GM21576 (cell line): ENCODE measurements around the gene ANKK1.

Experiments
- ATAC-seq: cut with Tn5 transposase; IDR thresholded peaks from one replicate; pipeline ENCODE4 v1.9.1; 2021; ENCODE audit warnings: mild to moderate bottlenecking, moderate library complexity; ENCODE audit not compliant: unreplicated experiment

ANKK1 gene

GRCh38 chr11:113376156-113376555 is 11.4 kb upstream of the ANKK1 start:
- no peak for ATAC-seq

- ATAC-seq = no peak
Measured at GRCh38 chr11:113377681-113378412, 9.7 kb upstream of the ANKK1 start.

DNA sequence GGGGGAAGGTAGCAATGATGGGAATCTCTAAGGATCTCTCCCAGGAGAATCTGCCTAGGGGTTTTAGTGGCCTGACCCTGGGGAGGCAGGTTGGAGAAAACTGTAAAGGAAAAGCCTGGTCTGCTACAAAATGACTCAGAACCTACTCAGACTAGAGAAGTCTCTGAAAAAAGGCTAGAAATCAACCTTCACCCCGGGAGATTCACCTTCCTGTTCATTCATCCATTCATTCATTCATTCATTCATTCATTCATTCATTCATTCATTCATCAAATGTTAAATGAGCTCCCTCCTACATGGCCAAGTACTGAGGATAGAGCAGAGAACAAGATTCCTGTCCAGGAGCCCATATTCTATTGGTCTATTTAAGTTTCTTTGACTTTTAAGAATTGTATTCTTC is 8.9 kb upstream of the ANKK1 start:
- ATAC-seq = no peak

DNA sequence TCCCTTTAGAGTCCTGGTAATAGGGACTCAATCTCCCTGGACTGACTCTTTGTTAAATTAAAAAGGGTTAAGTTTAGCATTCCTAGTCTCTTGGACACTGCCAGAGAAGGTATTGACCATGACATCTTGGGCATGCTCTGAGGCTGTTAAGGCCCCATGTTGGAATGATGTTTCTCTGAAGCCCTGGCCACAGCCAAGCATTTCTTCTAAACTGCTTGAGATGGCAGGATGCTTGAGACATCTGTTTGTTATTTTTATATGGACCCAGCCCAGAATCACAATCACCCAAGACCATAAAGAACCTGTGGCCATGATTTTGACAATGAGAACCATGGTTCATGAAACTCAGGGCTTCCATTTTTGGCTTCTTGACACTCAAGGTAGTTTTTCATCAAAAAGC is 5.5 kb upstream of the ANKK1 start:
- no peak for ATAC-seq

DNA sequence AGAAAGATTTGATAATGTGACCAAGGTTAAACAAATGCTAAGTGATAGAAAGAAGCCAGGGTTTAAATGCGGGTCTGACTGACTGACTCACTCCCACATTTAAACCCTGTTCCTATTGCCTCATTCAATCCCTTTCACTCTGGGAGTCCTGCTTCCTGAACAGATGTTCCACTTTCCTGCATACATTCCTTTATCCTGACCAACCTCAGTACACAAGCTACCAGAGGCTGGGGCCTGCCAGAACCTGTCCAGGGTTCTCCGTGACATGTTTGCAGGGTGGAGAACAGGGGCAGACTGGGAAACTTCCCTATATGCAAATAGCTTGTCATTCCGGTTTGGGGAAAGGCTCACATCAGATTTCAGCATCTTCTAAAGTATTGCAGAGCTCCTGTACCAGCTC is 3.0 kb upstream of the ANKK1 start:
- no peak for ATAC-seq

GRCh38 chr11:113385749-113386148 is 1.8 kb upstream of the ANKK1 start:
- ATAC-seq = no peak

- ATAC-seq = no peak
Measured at GRCh38 chr11:113386866-113387265, 713 bp upstream of the ANKK1 start.

GRCh38 chr11:113389272-113389671 is 1.7 kb downstream of the ANKK1 start:
- no peak for ATAC-seq

- no peak for ATAC-seq
Measured at GRCh38 chr11:113392236-113392921, 4.8 kb downstream of the ANKK1 start.

GRCh38 chr11:113393501-113393985 is 6.0 kb downstream of the ANKK1 start:
- ATAC-seq = no peak

GRCh38 chr11:113394919-113395318 is 7.3 kb downstream of the ANKK1 start:
- ATAC-seq = no peak

- ATAC-seq = no peak
Measured at GRCh38 chr11:113395782-113396336, 8.3 kb downstream of the ANKK1 start.

DNA sequence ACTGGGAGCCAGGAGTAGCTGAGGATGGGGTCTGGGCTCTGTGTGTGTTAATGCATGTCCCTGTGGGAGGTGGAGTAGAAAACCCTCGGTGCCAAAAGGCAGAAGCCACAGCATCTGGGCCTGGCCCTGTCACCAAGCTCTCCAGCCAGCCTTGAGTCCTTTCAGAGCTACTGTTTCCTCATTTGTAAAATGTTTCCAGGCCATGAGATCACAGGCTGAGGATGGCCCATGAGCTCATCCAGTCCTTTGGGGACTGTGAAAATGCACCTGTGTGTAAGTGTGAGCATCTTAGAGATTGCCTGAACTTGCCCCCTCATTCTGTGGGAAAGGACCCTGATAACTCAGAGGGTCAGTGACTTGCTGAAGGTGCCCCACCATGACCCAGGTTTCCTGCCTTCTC is 9.1 kb downstream of the ANKK1 start:
- ATAC-seq = no peak

GRCh38 chr11:113397212-113397611 is 9.6 kb downstream of the ANKK1 start:
- ATAC-seq = no peak

DNA sequence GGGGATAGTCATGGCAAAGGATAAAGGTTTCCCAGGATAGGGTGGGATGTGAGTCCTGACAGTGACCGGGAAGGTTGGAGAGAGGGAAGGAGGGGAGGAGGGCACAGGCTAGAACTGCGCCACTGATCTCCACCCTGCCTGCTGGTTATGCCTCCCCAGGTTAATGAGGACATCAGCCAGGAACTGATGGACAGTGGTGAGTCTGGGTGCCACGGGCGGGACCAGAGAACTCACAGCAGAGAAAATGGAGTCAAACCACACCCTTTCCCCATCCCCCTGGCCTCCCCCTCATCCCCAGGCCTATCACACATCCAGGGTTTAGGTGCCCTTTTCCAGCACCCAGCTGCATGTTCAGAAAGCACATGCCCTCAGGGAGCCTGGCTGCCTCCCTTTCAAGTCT is 10.2 kb downstream of the ANKK1 start:
- ATAC-seq = no peak

DNA sequence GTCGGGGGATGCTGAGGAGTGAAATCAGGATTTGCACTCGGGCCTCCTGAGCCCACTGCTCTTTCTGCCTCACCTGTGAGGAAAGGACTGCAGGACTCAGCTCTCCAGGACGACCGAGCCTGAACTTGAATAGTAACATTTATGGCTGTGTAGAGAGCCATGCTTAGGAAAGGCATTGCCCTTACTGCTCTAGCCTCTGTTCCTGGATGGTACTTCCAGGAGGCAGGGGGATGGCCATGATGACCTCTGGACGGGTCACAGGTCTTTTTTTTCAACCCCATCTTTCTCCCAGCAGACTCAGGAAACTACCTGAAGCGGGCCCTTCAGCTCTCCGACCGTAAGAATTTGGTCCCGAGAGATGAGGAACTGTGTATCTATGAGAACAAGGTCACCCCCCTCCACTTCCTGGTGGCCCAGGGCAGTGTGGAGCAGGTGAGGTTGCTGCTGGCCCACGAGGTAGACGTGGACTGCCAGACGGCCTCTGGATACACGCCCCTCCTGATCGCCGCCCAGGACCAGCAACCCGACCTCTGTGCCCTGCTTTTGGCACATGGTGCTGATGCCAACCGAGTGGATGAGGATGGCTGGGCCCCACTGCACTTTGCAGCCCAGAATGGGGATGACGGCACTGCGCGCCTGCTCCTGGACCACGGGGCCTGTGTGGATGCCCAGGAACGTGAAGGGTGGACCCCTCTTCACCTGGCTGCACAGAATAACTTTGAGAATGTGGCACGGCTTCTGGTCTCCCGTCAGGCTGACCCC is 11.3 kb downstream of the ANKK1 start:
- no peak for ATAC-seq

GRCh38 chr11:113400631-113401230 is 13.2 kb downstream of the ANKK1 start:
- ATAC-seq = no peak

GRCh38 chr11:113401718-113402117 is 14.1 kb downstream of the ANKK1 start:
- ATAC-seq = no peak

DNA sequence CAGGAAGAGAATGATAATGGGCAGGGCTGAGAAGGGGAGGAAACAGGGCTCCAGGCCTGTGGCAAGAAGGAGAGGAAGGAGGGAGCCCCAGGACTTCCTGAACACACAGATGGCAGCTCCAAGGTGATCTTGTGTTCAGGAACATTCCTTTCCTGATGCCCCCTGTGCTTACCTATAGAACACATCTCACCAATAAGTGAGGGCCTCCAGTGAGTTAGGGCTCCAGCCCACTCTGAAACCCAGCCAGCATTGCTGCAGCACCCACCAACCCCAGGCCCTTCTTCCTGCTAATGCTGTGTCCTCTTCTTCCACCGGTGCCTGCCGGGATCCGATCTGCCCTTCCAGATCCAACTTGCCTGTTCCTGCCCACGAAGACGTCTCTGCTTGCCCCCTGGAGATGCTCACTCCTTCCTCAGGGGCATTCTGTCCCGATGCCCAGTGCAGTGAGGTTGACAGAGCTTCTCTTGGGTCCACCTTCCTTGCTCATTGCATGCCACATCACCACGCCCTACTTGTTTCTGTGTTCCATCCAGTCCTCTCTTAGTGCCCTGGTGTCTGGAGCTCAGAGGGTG is 17.4 kb downstream of the ANKK1 start:
- ATAC-seq = no peak

GRCh38 chr11:113405724-113406478 is 18.3 kb downstream of the ANKK1 start:
- no peak for ATAC-seq
